T follicular helper cell (primary cell): ENCODE measurements around the gene PLXNB2.

Experiments
- DNase-seq: peaks from one replicate; pipeline ENCODE4 v3.0.0-alpha.2; 2020; ENCODE audit warnings: low read depth

Gene PLXNB2

GRCh38 chr22:50296658-50297490, 10.6 kb downstream of the PLXNB2 start:
- no peak for DNase-seq

GRCh38 chr22:50294319-50294656, 13.2 kb downstream of the PLXNB2 start:
- DNase-seq: no peak

GRCh38 chr22:50293441-50294318, 13.8 kb downstream of the PLXNB2 start:
- no peak for DNase-seq

GRCh38 chr22:50292643-50293440, 14.6 kb downstream of the PLXNB2 start:
- DNase-seq: no peak

- no peak for DNase-seq
Observed at GRCh38 chr22:50289942-50290630, 17.4 kb downstream of the PLXNB2 start.

- DNase-seq: no peak
Observed at GRCh38 chr22:50289151-50289941, 18.1 kb downstream of the PLXNB2 start.

GRCh38 chr22:50287731-50288130, 19.7 kb downstream of the PLXNB2 start:
- no peak for DNase-seq

GRCh38 chr22:50286701-50287318, 20.6 kb downstream of the PLXNB2 start:
- no peak for DNase-seq

GRCh38 chr22:50286275-50286674, 21.2 kb downstream of the PLXNB2 start:
- DNase-seq: no peak

- no peak for DNase-seq
Observed at GRCh38 chr22:50285568-50286229, 21.7 kb downstream of the PLXNB2 start.

- DNase-seq: no peak
Observed at GRCh38 chr22:50284479-50284878, 23.0 kb downstream of the PLXNB2 start.

GRCh38 chr22:50283821-50284220, 23.6 kb downstream of the PLXNB2 start:
- no peak for DNase-seq

- no peak for DNase-seq
Observed at GRCh38 chr22:50282361-50283155, 24.9 kb downstream of the PLXNB2 start.

GRCh38 chr22:50281957-50282356, 25.5 kb downstream of the PLXNB2 start:
- no peak for DNase-seq

GRCh38 chr22:50281384-50281760, 26.1 kb downstream of the PLXNB2 start:
- no peak for DNase-seq

- no peak for DNase-seq
Observed at GRCh38 chr22:50280708-50281383, 26.6 kb downstream of the PLXNB2 start.

GRCh38 chr22:50280022-50280707, 27.3 kb downstream of the PLXNB2 start:
- DNase-seq: no peak
